Stimulated activated naive B cell treated with anti-CD40 and anti-IgM and Interleukin-4, amounts not matched to agents 10 μg/mL and 1 μg/mL and 100 μg/mL, for 72 hours (primary cell): ENCODE data around the gene ZNF692.
"Not testable (repeated sequence)": the region's sequence is repeated elsewhere in the genome, so short reads cannot be mapped to it uniquely, and the experiment has no call there.

Experiments used
- ATAC-seq, 2 donors: fragments of 150-1000 bp; cut with Tn5 transposase; replicated peaks; 2 replicates each; pipeline ENCODE4 v1.10.0; 2021; ENCODE audit warnings: moderate library complexity in 1 of 2
- DNase-seq: peaks from one replicate; pipeline ENCODE4 v3.0.0; 2021
- H3K27ac Mint-ChIP-seq: one replicate; pipeline ENCODE4 v1.8.0; 2022; ENCODE audit warnings: mild to moderate bottlenecking, mixed read lengths
- H3K27me3 Mint-ChIP-seq, 2 donors: one replicate each; pipeline ENCODE4 v1.8.0; 2022; ENCODE audit warnings: mixed read lengths in 2 of 2
- H3K36me3 Mint-ChIP-seq, 2 donors: one replicate each; pipeline ENCODE4 v1.8.0; 2022; ENCODE audit warnings: mixed read lengths in 2 of 2, mild to moderate bottlenecking in 1 of 2
- H3K4me1 Mint-ChIP-seq, 2 donors: one replicate each; pipeline ENCODE4 v1.8.0; 2022; ENCODE audit warnings: mixed read lengths in 2 of 2, mild to moderate bottlenecking in 1 of 2
- H3K4me3 Mint-ChIP-seq, 2 donors: one replicate each; pipeline ENCODE4 v1.8.0; 2022; ENCODE audit warnings: mild to moderate bottlenecking in 2 of 2, mixed read lengths in 2 of 2, moderate library complexity in 1 of 2
- H3K9me3 Mint-ChIP-seq, 2 donors: one replicate each; pipeline ENCODE4 v1.8.0; 2022; ENCODE audit warnings: mixed read lengths in 2 of 2, mild to moderate bottlenecking in 1 of 2

ZNF692 gene

GRCh38 chr1:248890549-248891498 lies 31.9 kb upstream of the ZNF692 start:
- no peak for DNase-seq
- Mint-ChIP-seq H3K9me3 (no peaks in the 10 kb centered on the region), H3K4me1 (peaks cover 3 to 6% of the 10 kb centered on the region in 2 donors), H3K4me3 (no peak overlapping the region), H3K27ac (no peak overlapping the region), H3K36me3 (no peaks in the 10 kb centered on the region), H3K27me3 (peaks cover 11 to 15% of the 10 kb centered on the region in 2 donors)
- no peak for ATAC-seq

- not testable (repeated sequence) for H3K4me1 Mint-ChIP-seq, H3K36me3 Mint-ChIP-seq, H3K27ac Mint-ChIP-seq, DNase-seq, ATAC-seq, H3K4me3 Mint-ChIP-seq, H3K9me3 Mint-ChIP-seq
- H3K27me3 Mint-ChIP-seq: peaks cover 10 to 14% of the 10 kb centered on the region in 2 donors
These were observed 31.0 kb upstream of the ZNF692 start for GRCh38 chr1:248889914-248890243.

DNA sequence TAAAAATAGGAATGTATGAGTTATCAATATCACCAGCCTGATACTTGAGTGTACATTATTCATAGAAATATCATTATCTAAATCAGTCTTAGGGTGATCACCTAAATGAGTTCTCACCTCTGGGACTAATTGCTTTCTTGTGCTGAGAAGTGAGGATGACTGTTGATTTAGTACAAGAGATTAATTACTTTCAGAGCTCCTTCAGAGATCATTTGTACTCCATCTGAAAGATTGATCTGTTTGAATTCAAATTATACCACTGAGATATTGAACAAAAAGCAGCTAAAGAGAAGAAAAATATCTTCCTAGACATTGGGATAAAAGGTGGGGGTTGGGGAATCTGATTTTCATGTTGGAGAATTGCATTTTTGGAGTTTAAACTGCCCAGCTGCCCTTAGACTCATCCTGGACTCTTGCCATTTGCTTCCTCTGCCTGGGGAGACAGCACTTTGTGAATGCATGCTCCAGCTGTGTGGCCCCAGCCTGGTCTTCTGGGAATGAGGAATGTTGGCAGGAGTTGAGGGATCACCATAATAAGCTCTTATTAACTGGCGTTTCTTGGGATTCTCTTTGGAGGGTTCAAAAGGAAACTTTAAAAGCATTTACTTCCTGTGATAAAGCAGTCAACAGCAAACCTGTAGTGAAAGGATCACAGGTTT lies 27.5 kb upstream of the ZNF692 start:
- Mint-ChIP-seq H3K9me3 (no peaks in the 10 kb centered on the region), H3K27me3 (peaks cover 5 to 8% of the 10 kb centered on the region in 2 donors), H3K4me3 (no peak overlapping the region), H3K36me3 (no peaks in the 10 kb centered on the region), H3K27ac (peak overlapping the region; percentile 39), H3K4me1 (peaks cover 4 to 6% of the 10 kb centered on the region in 2 donors)
- DNase-seq (no peak), ATAC-seq (no peak)

GRCh38 chr1:248885646-248886045 lies 26.8 kb upstream of the ZNF692 start:
- peaks cover 4 to 5% of the 10 kb centered on the region in 2 donors for H3K27me3 Mint-ChIP-seq
- H3K36me3 Mint-ChIP-seq: no peaks in the 10 kb centered on the region
- no peaks in the 10 kb centered on the region for H3K9me3 Mint-ChIP-seq
- ATAC-seq: no peak
- H3K4me3 Mint-ChIP-seq: no peak overlapping the region
- H3K27ac Mint-ChIP-seq: peak overlapping the region; percentile 17
- H3K4me1 Mint-ChIP-seq: peaks cover 4 to 6% of the 10 kb centered on the region in 2 donors
- no peak for DNase-seq

DNA sequence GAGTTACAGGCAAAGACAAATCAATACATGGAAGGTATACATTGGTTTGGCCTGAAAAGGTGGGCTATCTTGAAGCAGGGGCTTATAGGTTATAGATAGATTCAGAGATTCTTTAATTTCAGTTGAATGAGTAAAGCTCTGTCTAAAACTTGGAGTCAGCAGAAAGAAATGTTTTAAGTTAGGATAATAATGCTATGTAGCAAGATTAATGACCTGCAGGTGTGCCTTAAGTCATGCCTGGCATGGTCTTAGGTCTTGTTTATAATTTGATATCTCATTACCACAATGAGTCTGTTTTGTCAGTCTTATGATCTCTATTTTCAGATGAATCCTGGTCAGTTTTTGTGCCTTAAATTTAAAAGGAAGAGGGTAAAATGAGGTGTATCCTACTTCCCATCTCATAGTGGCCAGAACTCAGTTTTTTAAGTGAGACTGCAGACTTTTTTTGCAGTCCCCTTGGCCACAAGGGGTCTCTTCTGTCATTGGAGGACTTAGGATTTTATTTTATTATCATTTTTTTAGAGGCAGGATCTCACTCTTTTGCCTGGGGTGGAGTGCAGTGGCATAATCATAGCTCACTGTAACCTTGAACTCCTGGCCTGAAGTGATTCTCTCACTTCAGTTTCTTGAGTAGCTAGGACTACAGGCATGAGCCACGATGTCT lies 25.9 kb upstream of the ZNF692 start:
- H3K9me3 Mint-ChIP-seq: no peaks in the 10 kb centered on the region
- H3K4me3 Mint-ChIP-seq: no peak overlapping the region
- no peak overlapping the region for H3K27ac Mint-ChIP-seq
- no peaks in the 10 kb centered on the region for H3K27me3 Mint-ChIP-seq
- H3K36me3 Mint-ChIP-seq: no peaks in the 10 kb centered on the region
- peaks cover 4 to 6% of the 10 kb centered on the region in 2 donors for H3K4me1 Mint-ChIP-seq
- ATAC-seq (no peak), DNase-seq (no peak)

DNA sequence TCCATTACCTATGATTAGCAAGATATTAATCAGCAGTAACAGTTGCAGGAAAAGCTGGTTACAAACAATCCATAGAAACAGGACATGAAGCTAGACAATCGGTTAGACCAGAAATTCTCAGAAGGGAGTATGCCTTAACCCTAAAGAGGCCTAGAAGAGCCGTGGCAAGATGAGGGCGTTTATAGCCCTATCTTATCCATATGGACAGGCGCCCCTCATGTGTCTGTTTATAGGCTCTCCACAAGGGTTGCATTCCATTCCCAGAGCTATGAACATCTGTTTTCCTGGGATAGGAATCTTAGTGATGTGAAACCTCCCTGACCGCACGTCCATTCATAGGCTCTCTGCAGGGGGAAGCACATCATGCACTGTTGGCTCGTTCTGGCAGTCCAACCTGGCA lies 23.5 kb upstream of the ZNF692 start:
- not testable (repeated sequence) for DNase-seq, H3K9me3 Mint-ChIP-seq, H3K27me3 Mint-ChIP-seq, H3K36me3 Mint-ChIP-seq, ATAC-seq, H3K4me3 Mint-ChIP-seq, H3K27ac Mint-ChIP-seq, H3K4me1 Mint-ChIP-seq

- ATAC-seq (no peak), DNase-seq (no peak)
- Mint-ChIP-seq H3K36me3 (no peaks in the 10 kb centered on the region), H3K27ac (no peak overlapping the region), H3K4me3 (no peak overlapping the region), H3K27me3 (no peaks in the 10 kb centered on the region), H3K9me3 (no peaks in the 10 kb centered on the region), H3K4me1 (peaks cover 0 to 6% of the 10 kb centered on the region in 2 donors)
These were observed 22.4 kb upstream of the ZNF692 start for GRCh38 chr1:248881261-248881660.

DNA sequence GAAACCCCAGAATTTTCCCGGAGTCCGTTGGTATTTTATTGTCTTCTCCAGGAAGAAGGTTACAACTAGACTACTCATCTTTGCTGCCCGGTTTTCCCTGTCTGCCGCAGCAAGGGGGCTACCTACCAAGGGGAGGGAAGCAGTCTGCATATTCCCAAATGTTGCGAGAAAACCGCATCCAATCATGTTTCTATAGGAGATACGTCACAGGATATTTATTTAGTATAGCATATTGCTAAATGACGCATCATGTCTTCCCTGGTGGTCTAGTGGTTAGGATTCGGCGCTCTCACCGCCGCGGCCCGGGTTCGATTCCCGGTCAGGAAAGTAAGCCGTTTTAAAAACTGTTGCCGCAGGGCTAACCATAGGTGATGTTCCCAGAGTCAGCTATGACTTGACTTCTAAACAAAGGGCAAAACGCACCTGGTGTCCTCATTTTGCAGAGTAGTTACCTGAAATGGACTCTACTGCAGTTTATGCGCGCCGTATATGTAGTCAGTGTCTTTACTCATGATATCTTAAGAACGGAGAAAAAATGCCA lies 15.2 kb upstream of the ZNF692 start:
- peak; percentile 69 for DNase-seq
- peak; percentile 66 to 78 for ATAC-seq
- Mint-ChIP-seq H3K27ac (peak overlapping the region; percentile 100), H3K4me3 (peak overlapping the region; percentile 95 to 96), H3K27me3 (peaks cover 9 to 11% of the 10 kb centered on the region in 2 donors), H3K9me3 (peaks cover 3 to 4% of the 10 kb centered on the region in 2 donors), H3K4me1 (peaks cover 13 to 17% of the 10 kb centered on the region in 2 donors), H3K36me3 (peaks cover 8 to 10% of the 10 kb centered on the region in 2 donors)

DNA sequence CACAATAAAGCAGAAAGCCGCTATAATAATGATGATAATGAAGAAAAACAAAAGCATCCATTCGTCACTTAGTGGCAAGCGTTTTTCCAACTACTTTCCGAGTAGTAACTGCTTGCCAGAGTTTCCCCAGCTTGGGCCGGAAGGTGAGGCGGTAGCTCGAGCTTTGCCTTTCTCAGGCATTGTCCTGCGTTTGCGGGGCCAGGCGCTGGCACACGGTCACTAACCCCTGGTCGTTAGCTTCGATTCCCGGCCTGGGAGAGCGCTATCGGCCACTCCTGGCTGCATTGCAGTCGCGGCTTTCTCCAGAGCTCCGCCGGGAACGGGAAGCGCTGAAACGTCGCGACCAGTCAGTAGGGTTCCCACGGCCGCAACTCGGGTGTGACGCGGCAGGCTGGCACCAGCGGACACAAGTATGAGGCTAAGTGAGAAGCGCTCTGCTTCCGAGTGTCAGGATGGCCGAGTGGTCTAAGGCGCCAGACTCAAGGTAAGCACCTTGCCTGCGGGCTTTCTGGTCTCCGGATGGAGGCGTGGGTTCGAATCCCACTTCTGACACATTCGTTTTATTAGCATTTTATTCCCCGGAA lies 14.6 kb upstream of the ZNF692 start:
- ATAC-seq: peak; percentile 87 to 91
- peaks cover 8 to 10% of the 10 kb centered on the region in 2 donors for H3K36me3 Mint-ChIP-seq

DNA sequence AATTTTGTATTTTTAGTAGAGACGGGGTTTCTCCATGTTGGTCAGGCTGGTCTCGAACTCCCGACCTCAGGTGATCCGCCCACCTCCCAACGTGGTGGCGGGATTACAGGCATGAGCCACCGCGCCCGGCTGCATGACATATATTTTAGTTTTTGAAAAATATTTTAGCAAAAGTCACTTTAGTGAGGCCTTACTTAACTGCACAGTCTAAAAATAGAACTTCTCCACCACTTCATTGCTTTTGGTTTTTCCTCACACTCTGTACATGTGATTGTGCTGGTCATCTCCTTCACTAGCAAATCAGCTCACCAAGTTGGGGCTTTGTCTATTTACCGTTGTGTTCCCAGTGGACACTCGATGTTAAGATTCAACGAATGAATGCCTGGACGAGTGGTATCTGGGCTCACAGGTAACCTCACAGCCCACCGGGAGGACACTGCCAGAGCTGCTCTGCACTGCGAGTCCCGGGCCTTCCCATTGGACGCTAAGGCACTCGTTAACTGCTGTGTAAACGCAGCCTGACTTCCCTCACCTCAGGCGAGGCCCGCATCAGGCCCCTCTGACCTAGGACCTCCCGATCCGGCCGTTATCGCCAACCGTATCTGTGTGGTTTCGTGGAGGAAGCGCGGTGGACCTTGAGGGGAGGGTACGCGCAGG lies 14.0 kb upstream of the ZNF692 start:
- H3K9me3 Mint-ChIP-seq: peaks cover 3 to 4% of the 10 kb centered on the region in 2 donors
- H3K27me3 Mint-ChIP-seq: peaks cover 9 to 11% of the 10 kb centered on the region in 2 donors
- H3K27ac Mint-ChIP-seq: peak overlapping the region; percentile 100
- peaks cover 8 to 10% of the 10 kb centered on the region in 2 donors for H3K36me3 Mint-ChIP-seq
- ATAC-seq (peak; percentile 52 to 61), DNase-seq (peak; percentile 55)
- peaks cover 13 to 17% of the 10 kb centered on the region in 2 donors for H3K4me1 Mint-ChIP-seq
- H3K4me3 Mint-ChIP-seq: peak overlapping the region; percentile 95 to 96

More for the DNA sequence above, 14.6 kb upstream of the ZNF692 start:
- peak overlapping the region; percentile 95 to 96 for H3K4me3 Mint-ChIP-seq
- H3K27me3 Mint-ChIP-seq: peaks cover 9 to 11% of the 10 kb centered on the region in 2 donors
- H3K27ac Mint-ChIP-seq: peak overlapping the region; percentile 100
- peaks cover 13 to 17% of the 10 kb centered on the region in 2 donors for H3K4me1 Mint-ChIP-seq
- peaks cover 3 to 4% of the 10 kb centered on the region in 2 donors for H3K9me3 Mint-ChIP-seq
- peak; percentile 96 for DNase-seq

DNA sequence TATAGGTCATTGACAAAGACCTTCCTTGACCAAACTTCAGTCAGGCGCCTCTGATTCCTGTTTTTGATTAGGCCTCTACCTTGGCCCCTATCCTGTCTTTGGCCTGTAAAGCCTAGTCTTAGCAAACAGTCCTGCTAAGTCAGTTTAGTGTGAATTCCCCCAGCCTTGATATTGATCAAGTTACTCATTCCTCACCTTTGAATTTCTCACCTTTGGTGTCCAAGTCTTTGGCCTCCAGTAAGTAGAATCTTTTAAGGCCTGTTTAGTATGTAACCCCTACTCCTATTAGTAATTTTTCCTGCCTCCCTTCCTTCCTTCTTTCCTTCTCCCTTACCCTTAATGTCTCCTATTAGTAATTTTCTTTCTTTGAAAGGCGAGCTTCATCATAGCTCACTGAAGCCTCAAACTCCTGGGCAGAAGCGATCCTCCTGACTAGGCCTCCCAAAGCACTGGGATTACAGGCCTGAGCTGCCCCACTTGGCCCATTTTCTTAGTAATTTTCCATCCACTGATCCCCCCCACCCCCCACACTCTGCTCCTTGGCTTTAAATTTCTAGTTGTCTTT lies 13.0 kb upstream of the ZNF692 start:
- Mint-ChIP-seq H3K4me1 (peaks cover 13 to 17% of the 10 kb centered on the region in 2 donors), H3K36me3 (peaks cover 8 to 10% of the 10 kb centered on the region in 2 donors), H3K27ac (no peak overlapping the region)

DNA sequence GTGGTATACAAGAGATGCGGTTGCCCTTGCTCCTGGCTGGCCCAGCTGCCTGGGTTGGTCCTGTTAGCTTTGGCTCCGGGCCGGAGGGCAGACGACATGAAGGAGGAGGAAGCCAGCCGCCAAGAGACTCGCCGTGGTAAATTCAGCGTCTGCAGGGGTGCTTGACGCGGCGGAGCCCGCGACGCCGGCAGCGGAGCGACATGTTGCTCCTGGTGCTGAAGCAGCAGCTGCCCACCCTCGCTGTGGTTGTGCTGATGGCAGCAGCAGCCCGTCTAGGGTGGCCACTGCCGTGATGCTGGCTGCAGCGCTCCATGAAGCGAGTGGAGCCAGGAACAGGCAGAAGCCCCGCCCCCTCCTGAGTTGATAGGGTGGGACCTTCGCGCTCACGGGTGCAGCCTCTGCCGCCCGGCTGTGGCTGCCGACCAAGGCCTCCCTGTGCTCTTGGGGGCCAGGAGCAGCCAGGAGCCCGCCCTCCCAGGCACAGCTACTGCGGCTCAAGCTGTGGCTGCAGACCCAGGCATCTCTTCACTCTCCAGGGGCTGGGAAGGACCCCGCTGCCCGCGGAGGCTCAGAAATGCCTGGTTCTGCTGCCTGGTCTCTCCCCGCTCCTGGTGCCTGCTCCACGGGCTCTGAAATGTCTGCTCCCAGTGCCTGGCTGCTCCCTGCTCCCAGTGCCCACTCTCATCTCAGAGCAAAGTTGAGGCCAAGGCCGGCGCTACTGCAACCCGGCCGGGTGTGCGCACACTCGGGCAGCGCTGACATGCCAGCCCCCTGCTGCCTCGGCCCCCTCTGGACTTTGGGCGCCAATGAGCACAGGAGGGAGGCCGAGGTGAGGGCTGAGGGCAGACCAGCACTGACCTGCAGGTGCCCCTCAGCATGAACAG lies 4.4 kb upstream of the ZNF692 start:
- Mint-ChIP-seq H3K4me1 (peaks cover 24 to 33% of the 10 kb centered on the region in 2 donors), H3K9me3 (no peaks in the 10 kb centered on the region), H3K4me3 (peak overlapping the region; percentile 81 to 91), H3K27me3 (no peaks in the 10 kb centered on the region), H3K36me3 (no peaks in the 10 kb centered on the region), H3K27ac (peak overlapping the region; percentile 89)
- DNase-seq (peak; percentile 65), ATAC-seq (peak; percentile 58 to 61)

More for the DNA sequence above, 13.0 kb upstream of the ZNF692 start:
- DNase-seq (no peak), ATAC-seq (no peak)
- H3K4me3 Mint-ChIP-seq: no peak overlapping the region
- peaks cover 3 to 4% of the 10 kb centered on the region in 2 donors for H3K9me3 Mint-ChIP-seq
- peaks cover 9 to 11% of the 10 kb centered on the region in 2 donors for H3K27me3 Mint-ChIP-seq
